ENCODE data around the gene KCNT2. TPM values are rescaled to one million over a fixed set of nuclear protein-coding genes. Genes with fewer than 3 reads are reported as not detected.

KCNT2 gene
- total and polyA plus RNA-seq, 10 donors, result 0.04 to 1.2 (median 0.99) TPM

DNA sequence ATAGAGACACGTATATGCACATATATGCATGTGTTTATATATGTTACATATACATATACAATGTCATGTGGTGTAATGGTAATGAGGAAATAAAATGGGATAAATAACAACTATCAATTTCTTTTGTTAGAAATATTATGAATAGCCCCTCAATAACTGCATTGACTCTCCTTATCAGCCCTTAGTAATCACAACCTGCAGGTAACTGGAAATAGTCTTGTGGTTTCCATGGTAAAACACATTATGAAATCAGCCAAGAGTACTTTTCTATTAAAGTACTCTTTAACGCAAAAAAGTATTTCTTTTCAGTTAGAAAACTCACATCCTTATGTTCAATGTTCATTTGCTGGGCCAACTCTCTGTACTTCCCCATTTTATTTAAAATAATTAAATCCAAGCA is 105.8 kb downstream of the KCNT2 start:
- no peaks in the 10 kb centered on the region for H3K27me3 ChIP-seq (replicated peaks in 1 of 7)
- intact Hi-C loops (cut with DNase I; ENCODE audit: low total_unique reads), result no loop called here
- peaks cover 0 to 4% (median 0%) of the 10 kb centered on the region in 8 donors for H3K9me3 ChIP-seq
- H3K27ac ChIP-seq, result no peak overlapping the region
- TF ChIP-seq POLR2AphosphoS5 (IDR thresholded peaks at IDR 0.05), result no peak
- TF ChIP-seq, protein P1, sequence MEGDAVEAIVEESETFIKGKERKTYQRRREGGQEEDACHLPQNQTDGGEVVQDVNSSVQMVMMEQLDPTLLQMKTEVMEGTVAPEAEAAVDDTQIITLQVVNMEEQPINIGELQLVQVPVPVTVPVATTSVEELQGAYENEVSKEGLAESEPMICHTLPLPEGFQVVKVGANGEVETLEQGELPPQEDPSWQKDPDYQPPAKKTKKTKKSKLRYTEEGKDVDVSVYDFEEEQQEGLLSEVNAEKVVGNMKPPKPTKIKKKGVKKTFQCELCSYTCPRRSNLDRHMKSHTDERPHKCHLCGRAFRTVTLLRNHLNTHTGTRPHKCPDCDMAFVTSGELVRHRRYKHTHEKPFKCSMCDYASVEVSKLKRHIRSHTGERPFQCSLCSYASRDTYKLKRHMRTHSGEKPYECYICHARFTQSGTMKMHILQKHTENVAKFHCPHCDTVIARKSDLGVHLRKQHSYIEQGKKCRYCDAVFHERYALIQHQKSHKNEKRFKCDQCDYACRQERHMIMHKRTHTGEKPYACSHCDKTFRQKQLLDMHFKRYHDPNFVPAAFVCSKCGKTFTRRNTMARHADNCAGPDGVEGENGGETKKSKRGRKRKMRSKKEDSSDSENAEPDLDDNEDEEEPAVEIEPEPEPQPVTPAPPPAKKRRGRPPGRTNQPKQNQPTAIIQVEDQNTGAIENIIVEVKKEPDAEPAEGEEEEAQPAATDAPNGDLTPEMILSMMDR (IDR thresholded peaks at IDR 0.05 in 8 of 11, conservative IDR thresholded peaks at IDR 0.05 in 3 of 11), result no peak
- H3K4me3 ChIP-seq, result no peak overlapping the region
- no peaks in the 10 kb centered on the region for H3K4me1 ChIP-seq
- WGBS, 5 donors, result 78 to 92% (median 89%) methylated on average over 2 of the region's 2 CpGs
- H3K36me3 ChIP-seq, result no peaks in the 10 kb centered on the region
- no peak for DNase-seq

DNA sequence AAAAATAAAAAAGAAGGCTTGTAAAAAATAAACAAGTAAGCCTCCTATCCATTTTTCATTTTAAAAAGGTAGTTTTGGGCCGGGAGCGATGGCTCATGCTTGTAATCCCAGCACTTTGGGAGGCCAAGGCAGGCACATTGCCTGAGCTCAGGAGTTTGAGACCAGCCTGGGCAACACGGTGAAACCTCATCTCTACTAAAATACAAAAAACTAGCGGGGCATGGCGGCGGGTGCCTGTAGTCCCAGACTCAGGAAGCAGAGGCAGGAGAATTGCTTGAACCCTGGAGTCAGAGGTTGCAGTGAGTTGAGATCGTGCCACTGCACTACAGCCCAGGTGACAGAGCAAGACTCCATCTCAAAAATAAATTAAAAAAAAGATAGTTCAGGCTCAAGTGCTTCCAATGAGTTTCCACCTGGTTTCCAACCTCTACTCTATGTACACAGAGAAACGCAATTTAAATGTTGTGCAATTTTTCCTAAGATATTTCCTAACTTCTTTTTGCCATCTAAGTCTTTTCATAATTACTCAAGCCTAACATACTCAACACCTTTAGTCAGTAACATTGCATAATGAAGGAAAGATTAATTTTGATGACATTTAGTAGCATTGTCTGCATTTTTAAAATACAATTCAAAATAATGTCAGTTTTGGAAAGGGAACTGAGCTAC is 106.3 kb downstream of the KCNT2 start:
- WGBS, 5 donors, result 83 to 96% (median 86%) methylated on average over 8 of the region's 8 CpGs
- no peak overlapping the region for H3K27ac ChIP-seq

DNA sequence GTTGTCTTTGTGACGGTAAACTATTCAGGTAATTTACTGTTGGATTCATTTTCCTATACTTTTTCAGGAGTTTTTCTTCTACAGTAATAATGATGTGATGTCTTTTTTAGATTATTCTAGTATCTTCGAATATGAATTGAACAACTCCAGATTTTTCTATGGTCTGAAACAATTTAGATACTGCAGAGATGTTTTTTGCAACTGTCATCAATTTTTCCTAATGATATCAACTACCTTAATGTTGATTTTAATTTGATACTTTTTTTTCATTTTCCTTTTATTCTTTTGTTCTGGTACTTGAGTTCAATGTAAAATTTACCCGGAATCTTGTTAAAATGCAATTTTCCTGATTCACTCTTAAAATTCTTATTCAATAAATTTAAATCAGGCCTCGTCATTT is 110.4 kb downstream of the KCNT2 start:
- Histone ChIP-seq H3K36me3 (no peaks in the 10 kb centered on the region), H3K4me3 (no peak overlapping the region), H3K9me3 (no peaks in the 10 kb centered on the region), H3K4me1 (no peaks in the 10 kb centered on the region), H3K27me3 (replicated peaks in 1 of 7) (no peaks in the 10 kb centered on the region), H3K27ac (no peak overlapping the region)
- intact Hi-C loops (cut with DNase I; ENCODE audit: low total_unique reads), result no loop called here
- DNase-seq, result no peak
- 79 to 92% (median 84%) methylated on average over 4 of the region's 4 CpGs for WGBS, 5 donors
- TF ChIP-seq POLR2AphosphoS5 (IDR thresholded peaks at IDR 0.05) (no peak), POLR2A (IDR thresholded peaks at IDR 0.05) (no peak)
- TF ChIP-seq, protein P1 (IDR thresholded peaks at IDR 0.05 in 8 of 11, conservative IDR thresholded peaks at IDR 0.05 in 3 of 11), result no peak

More for the DNA sequence above, 106.3 kb downstream of the KCNT2 start:
- intact Hi-C loops (cut with DNase I; ENCODE audit: low total_unique reads), result no loop called here
- DNase-seq, result no peak
- Histone ChIP-seq H3K9me3 (peaks cover 0 to 4% (median 0%) of the 10 kb centered on the region in 8 donors), H3K4me1 (no peaks in the 10 kb centered on the region), H3K36me3 (no peaks in the 10 kb centered on the region), H3K4me3 (no peak overlapping the region), H3K27me3 (replicated peaks in 1 of 7) (no peaks in the 10 kb centered on the region)
- TF ChIP-seq POLR2AphosphoS5 (IDR thresholded peaks at IDR 0.05), result no peak
- TF ChIP-seq, protein P1 (IDR thresholded peaks at IDR 0.05 in 8 of 11, conservative IDR thresholded peaks at IDR 0.05 in 3 of 11), result no peak
- no peak for TF ChIP-seq POLR2A (IDR thresholded peaks at IDR 0.05)

DNA sequence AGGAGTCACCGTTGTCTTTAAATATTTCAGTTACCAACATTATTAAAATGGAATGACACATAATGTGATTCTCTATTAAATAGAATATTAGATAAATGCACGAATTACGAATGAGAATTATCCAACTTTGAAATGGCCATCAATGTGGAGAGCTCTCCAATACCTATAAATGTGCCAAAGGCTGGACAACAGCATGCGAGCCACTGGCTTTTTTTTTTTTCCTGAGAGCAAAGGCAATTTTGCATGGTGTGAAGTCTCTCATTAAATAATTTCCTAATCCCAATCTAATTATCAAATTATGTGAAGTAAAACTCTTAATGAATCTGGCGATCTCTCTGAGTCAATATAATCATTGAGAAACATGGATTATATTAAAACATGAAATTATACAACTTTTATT is 113.5 kb downstream of the KCNT2 start:
- no peaks in the 10 kb centered on the region for H3K36me3 ChIP-seq
- H3K4me1 ChIP-seq, result no peaks in the 10 kb centered on the region
- 88 to 96% (median 93%) methylated on average over 5 of the region's 5 CpGs for WGBS, 5 donors
- TF ChIP-seq POLR2AphosphoS5 (IDR thresholded peaks at IDR 0.05), result no peak
- TF ChIP-seq POLR2A (IDR thresholded peaks at IDR 0.05), result no peak
- TF ChIP-seq, protein P1 (IDR thresholded peaks at IDR 0.05 in 8 of 11, conservative IDR thresholded peaks at IDR 0.05 in 3 of 11), result no peak
- H3K27me3 ChIP-seq (replicated peaks in 1 of 7), result no peaks in the 10 kb centered on the region
- no peaks in the 10 kb centered on the region for H3K9me3 ChIP-seq
- H3K4me3 ChIP-seq, result no peak overlapping the region
- H3K27ac ChIP-seq, result no peak overlapping the region
- no peak for DNase-seq
- intact Hi-C loops (cut with DNase I; ENCODE audit: low total_unique reads), result no loop called here

Data from spleen (tissue), 11 donors.